GM12878 (cell line): Measurements from ENCODE around the gene EIF2B4. TPM values are rescaled to one million over a fixed set of nuclear protein-coding genes. Genes with fewer than 3 reads are reported as not detected.

Experiments used
- CBX3 ChIP-seq: fragments of 200-600 bp; sonication (generic); IDR thresholded peaks from 2 replicates; pipeline ENCODE4 v1.6.1; 2016; ENCODE audit warnings: low read depth, borderline replicate concordance
- CUX1 ChIP-seq: IDR thresholded peaks from 2 replicates; pipeline ENCODE4 v1.6.1; 2012; ENCODE audit warnings: improper control_type of control experiment, low read depth, low read length; ENCODE audit not compliant: insufficient replicate concordance
- IRF4 ChIP-seq: IDR thresholded peaks from 2 replicates; pipeline ENCODE4 v1.6.1; 2011; ENCODE audit warnings: low read depth, low read length
- JUNB ChIP-seq: IDR thresholded peaks from 2 replicates; pipeline ENCODE4 v1.6.1; 2016; ENCODE audit warnings: antibody characterized with exemption, mild to moderate bottlenecking
- NR2F1 ChIP-seq: fragments of 450-650 bp; conservative IDR thresholded peaks from 2 replicates; pipeline ENCODE4 v1.6.1; 2017; ENCODE audit warnings: mild to moderate bottlenecking
- RBBP5 ChIP-seq: fragments of 200-600 bp; sonication (generic); conservative IDR thresholded peaks from 2 replicates; pipeline ENCODE4 v1.6.1; 2016
- RCOR1 ChIP-seq: conservative IDR thresholded peaks from 2 replicates; pipeline ENCODE4 v1.6.1; 2012; ENCODE audit warnings: low read depth, low read length, improper control_type of control experiment
- SIX5 ChIP-seq: IDR thresholded peaks from 2 replicates; pipeline ENCODE4 v1.6.1; 2011; ENCODE audit warnings: mild to moderate bottlenecking, low read depth, low read length, moderate library complexity; ENCODE audit not compliant: severe bottlenecking
- SPI1 ChIP-seq: IDR thresholded peaks from 2 replicates; pipeline ENCODE4 v1.6.1; 2011; ENCODE audit warnings: low read depth, mild to moderate bottlenecking, low read length, moderate library complexity, borderline replicate concordance; ENCODE audit not compliant: insufficient read depth
- USF1 ChIP-seq: IDR thresholded peaks from 2 replicates; pipeline ENCODE4 v1.6.1; 2011; ENCODE audit warnings: borderline replicate concordance, low read depth, mild to moderate bottlenecking, moderate library complexity, mixed read lengths, low read length; ENCODE audit not compliant: insufficient read depth; ENCODE audit errors: extremely low read length
- WRNIP1 ChIP-seq: IDR thresholded peaks from 2 replicates; pipeline ENCODE4 v1.6.1; 2011; ENCODE audit warnings: low read depth, low read length, improper control_type of control experiment, borderline replicate concordance
- ZBED1 ChIP-seq: IDR thresholded peaks from 2 replicates; pipeline ENCODE4 v1.6.1; 2016; ENCODE audit warnings: borderline replicate concordance
- ZBTB11 ChIP-seq: fragments of 450-650 bp; formaldehyde crosslinking; IDR thresholded peaks from 2 replicates; pipeline ENCODE4 v1.5.0; 2022; ENCODE audit warnings: mild to moderate bottlenecking, missing genetic modification characterization
- ZNF217 ChIP-seq: fragments of 450-650 bp; IDR thresholded peaks from 2 replicates; pipeline ENCODE4 v1.6.1; 2017; ENCODE audit warnings: antibody characterized with exemption, mild to moderate bottlenecking
- ZNF687 ChIP-seq: fragments of 450-650 bp; IDR thresholded peaks from 2 replicates; pipeline ENCODE4 v1.6.1; 2017; ENCODE audit warnings: mild to moderate bottlenecking, moderate library complexity
- polyA plus RNA-seq, 11 experiments: library from polyadenylated mRNA; depleted of rRNA in 4 of 11; unstranded in 6 of 11; stranded (reverse) in 5 of 11; fragments of >200 nt; fragmentation: Nextera tagmentation in 4 of 11; fragmentation: Illumina TruSeq in 1 of 11; extraction: Ambion mirVana in 4 of 11; extraction: Trizol in 1 of 11; gene quantifications; 1 replicate in 1 of 11; 2 replicates in 10 of 11; pipeline versions ENCODE4 v1.2.1 to v1.2.3, GENCODE V29; 2011 to 2016; ENCODE audit warnings: inconsistent platforms in 2 of 11, missing spikeins in 2 of 11, low read depth in 1 of 11
- total RNA-seq, 4 experiments: library from RNA; depleted of rRNA in 3 of 4; stranded (reverse); fragments of >200 nt in 3 of 4; fragmentation: Illumina TruSeq in 1 of 4; extraction: Trizol in 1 of 4; gene quantifications; 2 replicates each; pipeline versions ENCODE4 v1.2.1 to v1.2.3, GENCODE V29; 2013 to 2021

The EIF2B4 gene
- total and polyA plus RNA-seq, 10 of the 15 experiments (the other 5 are each of a cell fraction or from before 2014, with no cell fraction given), result 13.4 to 53.9 (median 27.5) TPM

- TF ChIP-seq ZBTB11 (CRISPR knock-in tag) (no peak), NR2F1 (peak; percentile 58; the same call in 1 of the 2 replicates), ZNF217 (0 out of 2 replicates have a peak, but pooled peaks have one; percentile 39), SPI1 (no peak), RBBP5 (no peak), ZBED1 (peak; percentile 50; the same call in 1 of the 2 replicates), CUX1 (no peak), SIX5 (peak; percentile 84), RCOR1 (no peak), JUNB (no peak), ZNF687 (peak; percentile 90), USF1 (peak; percentile 19), CBX3 (no peak), IRF4 (no peak), WRNIP1 (no peak)
Observed at GRCh38 chr2:27380626-27381545, 10.7 kb upstream of the EIF2B4 start, which contains the start of gene ZNF513 (continued).
